ENCODE results near the gene GTF3C5. TPM values are rescaled to one million over a fixed set of nuclear protein-coding genes. Genes with fewer than 3 reads are reported as not detected.
A peak's percentile ranks its signal among the peaks of the same experiment; 100 is the strongest.
"Not testable (repeated sequence)": the region's sequence is repeated elsewhere in the genome, so short reads cannot be mapped to it uniquely, and the experiment has no call there.

Gene GTF3C5
- total and polyA plus RNA-seq, 8 donors = 17.4 to 68.5 (median 25.1) TPM

DNA sequence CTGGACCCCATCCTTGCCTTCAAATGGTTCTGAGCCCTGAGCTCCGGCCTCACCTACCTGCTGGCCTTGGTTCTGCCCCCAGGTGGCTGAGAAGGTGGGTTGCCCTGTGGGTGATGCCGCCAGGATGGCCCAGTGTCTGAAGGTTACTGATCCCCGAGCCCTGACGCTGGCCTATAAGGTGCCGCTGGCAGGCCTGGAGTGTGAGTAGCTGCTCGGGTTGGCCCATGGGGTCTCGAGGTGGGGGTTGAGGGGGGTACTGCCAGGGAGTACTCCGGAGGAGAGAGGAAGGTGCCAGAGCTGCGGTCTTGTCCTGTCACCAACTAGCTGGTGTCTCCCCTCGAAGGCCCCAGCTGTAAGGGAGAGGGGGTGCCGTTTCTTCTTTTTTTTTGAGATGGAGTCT lies 36.2 kb downstream of the GTF3C5 start:
- 33 to 42% methylated on average over 11 of the region's 11 CpGs for WGBS, 2 donors
- Histone ChIP-seq H3K27me3 (no peaks in the 10 kb centered on the region), H3K27ac (peak overlapping the region in 3 of 4 donors; percentile 66 to 86 (median 82)), H3K9me3 (no peaks in the 10 kb centered on the region), H3K4me1 (no peaks in the 10 kb centered on the region), H3K4me3 (peak overlapping the region in 3 of 4 donors; percentile 49 to 61 (median 55)), H3K36me3 (peaks cover 0 to 46% (median 20%) of the 10 kb centered on the region in 3 donors)
- FAIRE-seq = no peak
- intact Hi-C loops (cut with DNase I) = no loop called here
- DNase-seq = peak in 4 of 6 donors; percentile 65 to 87 (median 69)
- TF ChIP-seq, protein P1, sequence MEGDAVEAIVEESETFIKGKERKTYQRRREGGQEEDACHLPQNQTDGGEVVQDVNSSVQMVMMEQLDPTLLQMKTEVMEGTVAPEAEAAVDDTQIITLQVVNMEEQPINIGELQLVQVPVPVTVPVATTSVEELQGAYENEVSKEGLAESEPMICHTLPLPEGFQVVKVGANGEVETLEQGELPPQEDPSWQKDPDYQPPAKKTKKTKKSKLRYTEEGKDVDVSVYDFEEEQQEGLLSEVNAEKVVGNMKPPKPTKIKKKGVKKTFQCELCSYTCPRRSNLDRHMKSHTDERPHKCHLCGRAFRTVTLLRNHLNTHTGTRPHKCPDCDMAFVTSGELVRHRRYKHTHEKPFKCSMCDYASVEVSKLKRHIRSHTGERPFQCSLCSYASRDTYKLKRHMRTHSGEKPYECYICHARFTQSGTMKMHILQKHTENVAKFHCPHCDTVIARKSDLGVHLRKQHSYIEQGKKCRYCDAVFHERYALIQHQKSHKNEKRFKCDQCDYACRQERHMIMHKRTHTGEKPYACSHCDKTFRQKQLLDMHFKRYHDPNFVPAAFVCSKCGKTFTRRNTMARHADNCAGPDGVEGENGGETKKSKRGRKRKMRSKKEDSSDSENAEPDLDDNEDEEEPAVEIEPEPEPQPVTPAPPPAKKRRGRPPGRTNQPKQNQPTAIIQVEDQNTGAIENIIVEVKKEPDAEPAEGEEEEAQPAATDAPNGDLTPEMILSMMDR (IDR thresholded peaks at IDR 0.05) = no peak
- ATAC-seq = peak in 2 of 4 donors; percentile 0 to 1

DNA sequence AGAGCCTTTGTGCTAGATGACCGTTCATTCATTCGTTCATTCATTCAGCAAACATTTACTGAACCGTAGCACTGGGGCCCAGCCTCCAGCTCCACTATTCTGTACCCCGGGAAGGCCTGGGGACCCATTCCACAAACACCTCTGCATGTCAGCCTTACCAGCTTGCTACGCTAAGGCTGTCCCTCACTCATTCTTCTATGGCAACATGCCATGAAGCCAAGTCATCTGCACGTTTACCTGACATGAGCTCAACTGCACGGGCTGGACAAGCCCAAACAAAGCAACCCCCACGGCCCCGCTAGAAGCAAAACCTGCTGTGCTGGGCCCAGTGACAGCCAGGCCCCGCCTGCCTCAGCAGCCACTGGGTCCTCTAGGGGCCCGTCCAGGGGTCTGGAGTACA lies 37.0 kb downstream of the GTF3C5 start:
- WGBS, 2 donors = 35 to 38% methylated on average over 11 of the region's 11 CpGs
- ATAC-seq = no peak
- no peak for FAIRE-seq

DNA sequence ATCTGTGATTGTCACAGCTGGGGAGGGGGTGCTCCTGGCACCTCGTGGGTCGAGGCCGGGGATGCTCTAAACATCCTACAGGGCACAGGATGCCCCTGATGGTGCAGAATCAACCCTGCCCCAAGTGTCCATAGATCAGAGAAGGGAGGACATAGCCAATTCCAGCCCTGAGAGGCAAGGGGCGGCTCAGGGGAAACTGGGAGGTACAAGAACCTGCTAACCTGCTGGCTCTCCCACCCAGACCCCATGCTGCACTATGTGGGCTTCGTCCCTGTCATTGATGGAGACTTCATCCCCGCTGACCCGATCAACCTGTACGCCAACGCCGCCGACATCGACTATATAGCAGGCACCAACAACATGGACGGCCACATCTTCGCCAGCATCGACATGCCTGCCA lies 37.6 kb downstream of the GTF3C5 start:
- WGBS, 2 donors = 29 to 39% methylated on average over 1 to 3 of the region's 15 CpGs
- H3K9me3 ChIP-seq; H3K27ac ChIP-seq; ATAC-seq; FAIRE-seq; H3K4me1 ChIP-seq; H3K27me3 ChIP-seq; intact Hi-C loops (cut with DNase I): not testable (repeated sequence)
- peak in 1 of 6 donors; percentile 68 for DNase-seq
- H3K36me3 ChIP-seq = peaks cover 0 to 41% (median 20%) of the 10 kb centered on the region in 3 donors
- peak overlapping the region in 3 of 4 donors; percentile 49 to 61 (median 55) for H3K4me3 ChIP-seq

More for the DNA sequence above, 37.0 kb downstream of the GTF3C5 start:
- Histone ChIP-seq H3K36me3 (peaks cover 0 to 46% (median 20%) of the 10 kb centered on the region in 3 donors), H3K27ac (peak overlapping the region in 1 of 4 donors; percentile 86), H3K4me3 (peak overlapping the region in 3 of 4 donors; percentile 49 to 61 (median 55)), H3K9me3 (no peaks in the 10 kb centered on the region), H3K4me1 (no peaks in the 10 kb centered on the region), H3K27me3 (no peaks in the 10 kb centered on the region)
- TF ChIP-seq, protein P1 (IDR thresholded peaks at IDR 0.05) = no peak
- intact Hi-C loops (cut with DNase I) = no loop called here
- peak in 4 of 6 donors; percentile 52 to 66 (median 58) for DNase-seq

DNA sequence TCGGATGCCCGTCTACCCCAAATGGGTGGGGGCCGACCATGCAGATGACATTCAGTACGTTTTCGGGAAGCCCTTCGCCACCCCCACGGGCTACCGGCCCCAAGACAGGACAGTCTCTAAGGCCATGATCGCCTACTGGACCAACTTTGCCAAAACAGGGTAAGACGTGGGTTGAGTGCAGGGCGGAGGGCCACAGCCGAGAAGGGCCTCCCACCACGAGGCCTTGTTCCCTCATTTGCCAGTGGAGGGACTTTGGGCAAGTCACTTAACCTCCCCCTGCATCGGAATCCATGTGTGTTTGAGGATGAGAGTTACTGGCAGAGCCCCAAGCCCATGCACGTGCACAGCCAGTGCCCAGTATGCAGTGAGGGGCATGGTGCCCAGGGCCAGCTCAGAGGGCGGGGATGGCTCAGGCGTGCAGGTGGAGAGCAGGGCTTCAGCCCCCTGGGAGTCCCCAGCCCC lies 39.7 kb downstream of the GTF3C5 start:
- FAIRE-seq; H3K4me1 ChIP-seq; H3K27me3 ChIP-seq; intact Hi-C loops (cut with DNase I); H3K4me3 ChIP-seq; H3K9me3 ChIP-seq: not testable (repeated sequence)
- DNase-seq (peak; percentile 65 to 90 (median 80)), ATAC-seq (peak; percentile 12 to 28 (median 17))
- Histone ChIP-seq H3K36me3 (peaks cover 0 to 24% (median 9%) of the 10 kb centered on the region in 3 donors), H3K27ac (peak overlapping the region in 1 of 4 donors; percentile 19)
- whole genome bisulfite sequencing, 2 donors = 38 to 49% methylated on average over 16 to 17 of the region's 17 CpGs

DNA sequence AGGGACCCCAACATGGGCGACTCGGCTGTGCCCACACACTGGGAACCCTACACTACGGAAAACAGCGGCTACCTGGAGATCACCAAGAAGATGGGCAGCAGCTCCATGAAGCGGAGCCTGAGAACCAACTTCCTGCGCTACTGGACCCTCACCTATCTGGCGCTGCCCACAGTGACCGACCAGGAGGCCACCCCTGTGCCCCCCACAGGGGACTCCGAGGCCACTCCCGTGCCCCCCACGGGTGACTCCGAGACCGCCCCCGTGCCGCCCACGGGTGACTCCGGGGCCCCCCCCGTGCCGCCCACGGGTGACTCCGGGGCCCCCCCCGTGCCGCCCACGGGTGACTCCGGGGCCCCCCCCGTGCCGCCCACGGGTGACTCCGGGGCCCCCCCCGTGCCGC lies 40.2 kb downstream of the GTF3C5 start:
- intact Hi-C loops (cut with DNase I); H3K27me3 ChIP-seq; H3K4me1 ChIP-seq; FAIRE-seq; H3K4me3 ChIP-seq; H3K9me3 ChIP-seq: not testable (repeated sequence)
- peak in 3 of 6 donors; percentile 61 to 88 (median 65) for DNase-seq
- Histone ChIP-seq H3K27ac (peak overlapping the region in 1 of 4 donors; percentile 19), H3K36me3 (peaks cover 0 to 20% (median 4%) of the 10 kb centered on the region in 3 donors)
- peak in 1 of 4 donors; percentile 0 for ATAC-seq
- WGBS, 2 donors = 48 to 56% methylated on average over 13 to 23 of the region's 31 CpGs

DNA sequence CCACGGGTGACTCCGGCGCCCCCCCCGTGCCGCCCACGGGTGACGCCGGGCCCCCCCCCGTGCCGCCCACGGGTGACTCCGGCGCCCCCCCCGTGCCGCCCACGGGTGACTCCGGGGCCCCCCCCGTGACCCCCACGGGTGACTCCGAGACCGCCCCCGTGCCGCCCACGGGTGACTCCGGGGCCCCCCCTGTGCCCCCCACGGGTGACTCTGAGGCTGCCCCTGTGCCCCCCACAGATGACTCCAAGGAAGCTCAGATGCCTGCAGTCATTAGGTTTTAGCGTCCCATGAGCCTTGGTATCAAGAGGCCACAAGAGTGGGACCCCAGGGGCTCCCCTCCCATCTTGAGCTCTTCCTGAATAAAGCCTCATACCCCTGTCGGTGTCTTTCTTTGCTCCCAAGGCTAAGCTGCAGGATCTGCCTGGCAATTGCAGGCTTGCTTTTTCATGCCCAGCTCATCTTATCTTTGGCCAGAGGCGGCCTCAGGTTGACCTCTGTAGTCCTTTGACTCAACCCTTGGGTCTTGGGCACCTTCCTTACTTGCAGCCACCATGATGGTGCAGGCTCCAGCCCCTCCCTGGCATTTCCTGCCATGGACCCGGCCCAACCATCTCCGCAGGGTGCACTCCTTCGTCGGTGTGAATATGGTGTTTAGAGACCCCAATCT lies 40.8 kb downstream of the GTF3C5 start:
- 40 to 47% methylated on average over 19 to 33 of the region's 33 CpGs for WGBS, 2 donors
- no peak for FAIRE-seq
- Histone ChIP-seq H3K4me1 (peaks cover 0 to 3% (median 0%) of the 10 kb centered on the region in 3 donors), H3K4me3 (no peak overlapping the region), H3K9me3 (no peaks in the 10 kb centered on the region), H3K36me3 (peaks cover 0 to 14% (median 0%) of the 10 kb centered on the region in 3 donors), H3K27me3 (no peaks in the 10 kb centered on the region), H3K27ac (peak overlapping the region in 1 of 4 donors; percentile 46)
- DNase-seq = peak in 5 of 6 donors; percentile 61 to 85 (median 67)
- intact Hi-C loops (cut with DNase I) = no loop called here
- peak; percentile 1 to 19 (median 2) for ATAC-seq
- TF ChIP-seq, protein P1 (IDR thresholded peaks at IDR 0.05) = no peak

DNA sequence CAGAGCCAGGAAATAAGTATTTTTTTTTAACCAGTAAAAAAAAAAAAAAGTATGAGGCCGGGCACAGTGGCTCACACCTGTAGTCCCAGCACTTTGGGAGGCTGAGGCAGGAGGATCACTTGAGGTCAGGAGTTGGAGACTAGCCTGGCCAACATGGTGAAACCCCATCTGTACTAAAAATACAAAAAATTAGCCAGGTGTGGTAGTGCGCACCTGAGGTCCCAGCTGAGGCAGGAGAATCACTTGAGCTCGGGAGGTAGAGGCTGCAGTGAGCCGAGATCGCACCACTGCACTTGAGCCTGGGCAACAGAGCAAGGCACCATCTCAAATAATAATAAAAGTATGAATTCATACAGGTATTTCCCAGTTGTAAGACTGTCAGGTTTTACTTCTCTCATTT lies 41.4 kb downstream of the GTF3C5 start:
- 42 to 47% methylated on average over 5 of the region's 5 CpGs for WGBS, 2 donors
- peak; percentile 0 to 10 (median 2) for ATAC-seq
- H3K27me3 ChIP-seq; intact Hi-C loops (cut with DNase I); H3K9me3 ChIP-seq; H3K36me3 ChIP-seq; FAIRE-seq; H3K4me3 ChIP-seq; H3K4me1 ChIP-seq: not testable (repeated sequence)
- DNase-seq = peak in 4 of 6 donors; percentile 38 to 59 (median 50)
- H3K27ac ChIP-seq = peak overlapping the region in 1 of 4 donors; percentile 37

Data from pancreas (tissue), 10 donors.